Glomerular endothelial cell (primary cell): Measurements from ENCODE around the gene PRLR. TPM values are rescaled to one million over a fixed set of nuclear protein-coding genes. Genes with fewer than 3 reads are reported as not detected.
"Not testable (repeated sequence)": the region's sequence is repeated elsewhere in the genome, so short reads cannot be mapped to it uniquely, and the experiment has no call there.

Experiments
- DNase-seq: peaks from one replicate; pipeline ENCODE4 v3.0.0-alpha.2; 2011; ENCODE audit warnings: low read depth, low spot score; ENCODE audit errors: extremely low read depth
- total RNA-seq: library from RNA; depleted of rRNA; stranded (reverse); fragments of >200 nt; gene quantifications from 2 replicates; pipeline ENCODE4 v1.2.3, GENCODE V29; 2015

The PRLR gene
- total RNA-seq, 1 donor from 2014 or later, result not detected

- DNase-seq, result no peak
Observed at GRCh38 chr5:35045280-35045679, 185.0 kb downstream of the PRLR start.

- DNase-seq, result no peak
Observed at GRCh38 chr5:35044649-35045048, 185.6 kb downstream of the PRLR start.

- DNase-seq, result no peak
Observed at GRCh38 chr5:35042781-35043180, 187.5 kb downstream of the PRLR start.

GRCh38 chr5:35041261-35041660, 189.0 kb downstream of the PRLR start:
- DNase-seq, result no peak

- DNase-seq, result no peak
Observed at GRCh38 chr5:35038891-35039290, 191.4 kb downstream of the PRLR start.

- no peak for DNase-seq
Observed at GRCh38 chr5:35036536-35036935, 193.8 kb downstream of the PRLR start.

- not testable (repeated sequence) for DNase-seq
Observed at GRCh38 chr5:35035929-35036328, 194.4 kb downstream of the PRLR start.

- DNase-seq, result no peak
Observed at GRCh38 chr5:35035271-35035670, 195.0 kb downstream of the PRLR start.

- DNase-seq, result no peak
Observed at GRCh38 chr5:35032356-35032755, 197.9 kb downstream of the PRLR start.

GRCh38 chr5:35031276-35031675, 199.0 kb downstream of the PRLR start:
- no peak for DNase-seq

GRCh38 chr5:35030426-35031100, 199.7 kb downstream of the PRLR start:
- DNase-seq, result no peak

GRCh38 chr5:35029333-35029732, 201.0 kb downstream of the PRLR start:
- DNase-seq, result no peak

- no peak for DNase-seq
Observed at GRCh38 chr5:35026941-35027340, 203.3 kb downstream of the PRLR start.

GRCh38 chr5:35026280-35026840, 203.9 kb downstream of the PRLR start:
- DNase-seq, result no peak

- DNase-seq, result no peak
Observed at GRCh38 chr5:35024911-35025510, 205.3 kb downstream of the PRLR start.

GRCh38 chr5:35023391-35024178, 206.7 kb downstream of the PRLR start:
- DNase-seq, result no peak

GRCh38 chr5:35016174-35017051, 213.9 kb downstream of the PRLR start:
- no peak for DNase-seq

GRCh38 chr5:35015063-35015462, 215.2 kb downstream of the PRLR start:
- DNase-seq, result no peak

- DNase-seq, result no peak
Observed at GRCh38 chr5:35012796-35013195, 217.5 kb downstream of the PRLR start.

- DNase-seq, result no peak
Observed at GRCh38 chr5:35012365-35012764, 217.9 kb downstream of the PRLR start.

- DNase-seq, result no peak
Observed at GRCh38 chr5:35010676-35011075, 219.6 kb downstream of the PRLR start.
